ENCODE results near the gene TXNDC11. TPM values are rescaled to one million over a fixed set of nuclear protein-coding genes. Genes with fewer than 3 reads are reported as not detected.

The TXNDC11 gene
- total and polyA plus RNA-seq, 2 donors (not counting 3 experiments of a cell fraction or from before 2014, with no cell fraction given): 42.5 to 66.0 TPM

DNA sequence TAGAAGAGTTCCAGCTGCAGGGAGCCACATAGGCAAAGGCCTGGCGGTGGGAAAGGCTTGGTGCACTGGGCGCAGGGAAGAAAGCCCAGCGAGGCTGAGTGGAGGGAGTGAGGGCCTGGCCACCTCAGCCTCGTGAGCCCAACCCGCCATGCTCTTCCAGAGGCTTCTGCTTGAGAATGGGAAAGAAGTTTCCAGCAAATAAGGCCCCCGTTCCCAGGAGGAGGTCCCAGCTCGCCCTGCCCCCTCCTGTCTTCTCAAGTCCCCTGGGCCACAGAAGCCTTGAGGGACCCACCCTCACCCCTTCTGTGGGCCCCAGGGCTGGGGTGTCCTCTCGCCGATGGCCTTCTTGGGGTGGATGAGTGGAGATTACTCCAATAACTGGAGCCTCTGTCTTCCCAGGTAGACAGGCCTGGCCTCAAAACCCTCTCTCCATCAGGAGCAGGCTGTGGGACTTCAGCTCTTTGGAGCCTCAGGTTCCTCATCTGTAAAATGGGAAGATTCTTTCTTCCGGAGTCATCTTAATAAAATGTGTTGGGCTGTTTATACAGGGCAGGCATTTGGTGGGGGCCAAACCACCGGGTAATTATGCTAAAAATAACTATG is 75.3 kb downstream of the TXNDC11 start:
- TF ChIP-seq, protein P1, sequence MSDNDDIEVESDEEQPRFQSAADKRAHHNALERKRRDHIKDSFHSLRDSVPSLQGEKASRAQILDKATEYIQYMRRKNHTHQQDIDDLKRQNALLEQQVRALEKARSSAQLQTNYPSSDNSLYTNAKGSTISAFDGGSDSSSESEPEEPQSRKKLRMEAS (IDR thresholded peaks at IDR 0.05; ENCODE audit: insufficient read depth, insufficient read length): no peak
- no peak for TF ChIP-seq GATA2 (IDR thresholded peaks at IDR 0.05; ENCODE audit: insufficient read depth, insufficient read length, low read depth, low read length)
- TF ChIP-seq, protein P2, sequence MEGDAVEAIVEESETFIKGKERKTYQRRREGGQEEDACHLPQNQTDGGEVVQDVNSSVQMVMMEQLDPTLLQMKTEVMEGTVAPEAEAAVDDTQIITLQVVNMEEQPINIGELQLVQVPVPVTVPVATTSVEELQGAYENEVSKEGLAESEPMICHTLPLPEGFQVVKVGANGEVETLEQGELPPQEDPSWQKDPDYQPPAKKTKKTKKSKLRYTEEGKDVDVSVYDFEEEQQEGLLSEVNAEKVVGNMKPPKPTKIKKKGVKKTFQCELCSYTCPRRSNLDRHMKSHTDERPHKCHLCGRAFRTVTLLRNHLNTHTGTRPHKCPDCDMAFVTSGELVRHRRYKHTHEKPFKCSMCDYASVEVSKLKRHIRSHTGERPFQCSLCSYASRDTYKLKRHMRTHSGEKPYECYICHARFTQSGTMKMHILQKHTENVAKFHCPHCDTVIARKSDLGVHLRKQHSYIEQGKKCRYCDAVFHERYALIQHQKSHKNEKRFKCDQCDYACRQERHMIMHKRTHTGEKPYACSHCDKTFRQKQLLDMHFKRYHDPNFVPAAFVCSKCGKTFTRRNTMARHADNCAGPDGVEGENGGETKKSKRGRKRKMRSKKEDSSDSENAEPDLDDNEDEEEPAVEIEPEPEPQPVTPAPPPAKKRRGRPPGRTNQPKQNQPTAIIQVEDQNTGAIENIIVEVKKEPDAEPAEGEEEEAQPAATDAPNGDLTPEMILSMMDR (IDR thresholded peaks at IDR 0.05; ENCODE audit: extremely low read depth in 1 of 2, insufficient read depth in 1 of 2, low read depth in 1 of 2, low read length in 2 of 2): no peak
- TF ChIP-seq POLR2AphosphoS5 (IDR thresholded peaks at IDR 0.05; ENCODE audit: insufficient read depth, low read depth, low read length): no peak
- no peak for TF ChIP-seq FOS (IDR thresholded peaks at IDR 0.05; ENCODE audit: borderline replicate concordance, insufficient read depth, low read length)
- no peak for TF ChIP-seq POLR2A (IDR thresholded peaks at IDR 0.05; ENCODE audit: low read depth, low read length)
- TF ChIP-seq JUN (IDR thresholded peaks at IDR 0.05; ENCODE audit: borderline replicate concordance, insufficient read depth, insufficient read length, low read depth): no peak
- no peak for TF ChIP-seq MYC (IDR thresholded peaks at IDR 0.05; ENCODE audit: low read depth, low read length)
- Histone ChIP-seq H3K9me1 (replicated peaks; ENCODE audit: control insufficient read depth, extremely low read depth, insufficient read depth, low read length) (no peaks in the 10 kb centered on the region), H3K9ac (replicated peaks; ENCODE audit: extremely low read depth, insufficient read depth, low read length) (no peak overlapping the region), H3K27ac (ENCODE audit: insufficient read depth, low read depth, low read length) (no peak overlapping the region), H3K27me3 (ENCODE audit: control insufficient read depth in 2 of 2, insufficient read depth in 2 of 2, low read length in 2 of 2) (no peaks in the 10 kb centered on the region), H3K36me3 (ENCODE audit: control insufficient read depth in 2 of 2, extremely low read depth in 1 of 2, insufficient read depth in 2 of 2, low read length in 2 of 2) (no peaks in the 10 kb centered on the region), H3K4me1 (ENCODE audit: control insufficient read depth, extremely low read depth, insufficient read depth, low read length) (peaks cover 7% of the 10 kb centered on the region), H4K20me1 (replicated peaks; ENCODE audit: control insufficient read depth, extremely low read depth, insufficient read depth, low read length) (no peaks in the 10 kb centered on the region), H3K79me2 (ENCODE audit: control insufficient read depth, insufficient read depth, low read length) (no peaks in the 10 kb centered on the region), H3K4me2 (ENCODE audit: insufficient read depth, low read length) (no peak overlapping the region), H2AFZ (ENCODE audit: low read depth, low read length) (peak overlapping the region; percentile 32), H3K4me3 (replicated peaks in 1 of 3; ENCODE audit: insufficient read depth in 1 of 3, low read depth in 1 of 3, low read length in 3 of 3) (no peak overlapping the region), H3K9me3 (replicated peaks; ENCODE audit: control insufficient read depth, insufficient read depth, low read length) (no peaks in the 10 kb centered on the region)
- intact Hi-C loops (cut with micrococcal nuclease) (loop anchor here (5.0 kb wide), 1 partner anchor 410 kb away; the partner anchor contains the start of gene SOCS1), dilution Hi-C loops (cut with MboI; ENCODE audit: extremely low pct_ligation_motif_present, low sequenced_read_pairs) (no loop called here)
- DNase-seq (ENCODE audit: low read depth, low spot score): no peak
- FAIRE-seq: no peak
- POLR2A ChIA-PET: no interaction called here
- no TSS peak for BruUV-seq (replicated peaks)
- CTCF ChIA-PET: interaction anchor here (1.1 to 2.1 kb wide), 4 partner anchors 27 to 401 kb away, joined by 3 to 6 read pairs (median 4); no protein-coding TSS in a partner anchor

Measured in endothelial cell of umbilical vein (primary cell).